Activated T-cell treated with anti-CD3 and anti-CD28 coated beads for 48 hours (primary cell): ENCODE data around the gene HOXC4.
A peak's percentile ranks its signal among the peaks of the same experiment; 100 is the strongest.
"Not testable (repeated sequence)": the region's sequence is repeated elsewhere in the genome, so short reads cannot be mapped to it uniquely, and the experiment has no call there.

Source experiments
- DNase-seq: peaks from one replicate; pipeline ENCODE4 v3.0.0-alpha.2; 2020; ENCODE audit warnings: low read depth

HOXC4 gene

GRCh38 chr12:54058128-54058768 lies 4.6 kb downstream of the HOXC4 start:
- DNase-seq = no peak

- DNase-seq = no peak
Observed at GRCh38 chr12:54059668-54060067, 6.0 kb downstream of the HOXC4 start.

GRCh38 chr12:54060174-54060974 lies 6.7 kb downstream of the HOXC4 start:
- DNase-seq = no peak

GRCh38 chr12:54060975-54061778 lies 7.5 kb downstream of the HOXC4 start:
- DNase-seq = no peak

GRCh38 chr12:54065677-54066076 lies 12.0 kb downstream of the HOXC4 start:
- no peak for DNase-seq

GRCh38 chr12:54066408-54066807 lies 12.8 kb downstream of the HOXC4 start:
- DNase-seq = no peak

GRCh38 chr12:54068418-54069070 lies 14.9 kb downstream of the HOXC4 start:
- DNase-seq = no peak

GRCh38 chr12:54071942-54072341 lies 18.3 kb downstream of the HOXC4 start:
- DNase-seq = no peak

GRCh38 chr12:54074308-54074707 lies 20.7 kb downstream of the HOXC4 start:
- DNase-seq = no peak

GRCh38 chr12:54075409-54075808 lies 21.8 kb downstream of the HOXC4 start:
- DNase-seq = no peak

- no peak for DNase-seq
Observed at GRCh38 chr12:54075974-54076373, 22.3 kb downstream of the HOXC4 start.

GRCh38 chr12:54077843-54078242 lies 24.2 kb downstream of the HOXC4 start:
- DNase-seq = not testable (repeated sequence)

GRCh38 chr12:54079115-54079514 lies 25.5 kb downstream of the HOXC4 start:
- DNase-seq = not testable (repeated sequence)

GRCh38 chr12:54080008-54080924 lies 26.6 kb downstream of the HOXC4 start:
- DNase-seq = not testable (repeated sequence)

GRCh38 chr12:54081053-54081514 lies 27.4 kb downstream of the HOXC4 start:
- DNase-seq = not testable (repeated sequence)

- DNase-seq = peak; percentile 12
Observed at GRCh38 chr12:54081581-54082396, 28.2 kb downstream of the HOXC4 start.

GRCh38 chr12:54082397-54082892 lies 28.8 kb downstream of the HOXC4 start:
- peak; percentile 29 for DNase-seq

- DNase-seq = not testable (repeated sequence)
Observed at GRCh38 chr12:54088011-54088410, 34.4 kb downstream of the HOXC4 start.

- not testable (repeated sequence) for DNase-seq
Observed at GRCh38 chr12:54089465-54089864, 35.8 kb downstream of the HOXC4 start.

GRCh38 chr12:54090312-54090711 lies 36.7 kb downstream of the HOXC4 start:
- DNase-seq = not testable (repeated sequence)
